Gastrocnemius medialis (tissue), 4 donors: ENCODE data around the gene COPS2. TPM values are rescaled to one million over a fixed set of nuclear protein-coding genes. Genes with fewer than 3 reads are reported as not detected.

Source experiments
- ATAC-seq, 2 donors: fragments of 150-250 bp; one replicate each; pipeline ENCODE4 v1.9.1; 2016
- DNase-seq, 2 donors: peaks; one replicate each; pipeline ENCODE4 v3.0.0-alpha.2; 2019
- H3K27ac ChIP-seq, 4 donors: fragments of 200-600 bp; sonication (generic); 1 replicate in 1 of 4; 2 replicates in 3 of 4; pipeline ENCODE4 v1.5.1; 2016 to 2018; ENCODE audit warnings: mild to moderate bottlenecking in 2 of 4, moderate library complexity in 1 of 4
- H3K27me3 ChIP-seq, 3 donors: fragments of 200-600 bp; sonication (generic) in 2 of 3; 1 replicate in 1 of 3; 2 replicates in 2 of 3; pipeline versions ENCODE4 v1.5.1 to v1.6.0; 2016 to 2019; ENCODE audit warnings: mild to moderate bottlenecking in 1 of 3, moderate library complexity in 1 of 3
- H3K36me3 ChIP-seq, 2 donors: fragments of 200-600 bp; sonication (generic) in 1 of 2; one replicate each; pipeline ENCODE4 v1.5.1; 2017 to 2018
- H3K4me1 ChIP-seq, 2 donors: fragments of 200-600 bp; sonication (generic) in 1 of 2; one replicate each; pipeline ENCODE4 v1.5.1; 2016 to 2017; ENCODE audit warnings: mild to moderate bottlenecking in 2 of 2
- H3K4me3 ChIP-seq, 4 donors: fragments of 200-600 bp; sonication (generic) in 3 of 4; 1 replicate in 1 of 4; 2 replicates in 3 of 4; pipeline ENCODE4 v1.5.1; 2016 to 2019; ENCODE audit warnings: mild to moderate bottlenecking in 2 of 4
- H3K9me3 ChIP-seq, 3 donors: fragments of 200-600 bp; sonication (generic) in 2 of 3; 1 replicate in 1 of 3; 2 replicates in 2 of 3; pipeline ENCODE4 v1.5.1; 2016 to 2019
- POLR2A ChIP-seq, 2 donors: fragments of 450-650 bp; IDR thresholded peaks; one replicate each; pipeline ENCODE4 v1.6.1; 2017; ENCODE audit warnings: antibody characterized with exemption in 2 of 2, mild to moderate bottlenecking in 2 of 2, moderate library complexity in 2 of 2
- in situ Hi-C, 4 donors: fragments of 200-750 bp; cut with MboI; loops; one replicate each; pipeline versions ENCODE4 v1.15.0 to v1.8.0; 2017; ENCODE audit warnings: low sequenced_read_pairs in 4 of 4
- intact Hi-C: fragments of 100-400 bp; cut with DNase I; formaldehyde crosslinking; loops from one replicate; pipeline ENCODE4 v1.15.1; 2023; ENCODE audit warnings: low total_unique reads
- total RNA-seq, 4 donors: library from RNA; depleted of rRNA; stranded (reverse); fragments of >200 nt; gene quantifications; one replicate each; pipeline versions ENCODE4 v1.1.0 to v1.2.3, GENCODE V29; 2016
- TF ChIP-seq, protein P1 (sequence below), 5 experiments: fragments of 450-650 bp in 3 of 5; fragments of 200-600 bp in 2 of 5; sonication (generic) in 2 of 5; IDR thresholded peaks in 4 of 5; conservative IDR thresholded peaks in 1 of 5; 1 replicate in 4 of 5; 2 replicates in 1 of 5; pipeline ENCODE4 v1.5.1; 2016 to 2019; ENCODE audit warnings: antibody characterized with exemption in 5 of 5, mild to moderate bottlenecking in 3 of 5, moderate library complexity in 3 of 5

The COPS2 gene
- total RNA-seq, 4 donors from 2014 or later: 69.5 to 98.2 (median 93.2) TPM

- TF ChIP-seq, protein P1, sequence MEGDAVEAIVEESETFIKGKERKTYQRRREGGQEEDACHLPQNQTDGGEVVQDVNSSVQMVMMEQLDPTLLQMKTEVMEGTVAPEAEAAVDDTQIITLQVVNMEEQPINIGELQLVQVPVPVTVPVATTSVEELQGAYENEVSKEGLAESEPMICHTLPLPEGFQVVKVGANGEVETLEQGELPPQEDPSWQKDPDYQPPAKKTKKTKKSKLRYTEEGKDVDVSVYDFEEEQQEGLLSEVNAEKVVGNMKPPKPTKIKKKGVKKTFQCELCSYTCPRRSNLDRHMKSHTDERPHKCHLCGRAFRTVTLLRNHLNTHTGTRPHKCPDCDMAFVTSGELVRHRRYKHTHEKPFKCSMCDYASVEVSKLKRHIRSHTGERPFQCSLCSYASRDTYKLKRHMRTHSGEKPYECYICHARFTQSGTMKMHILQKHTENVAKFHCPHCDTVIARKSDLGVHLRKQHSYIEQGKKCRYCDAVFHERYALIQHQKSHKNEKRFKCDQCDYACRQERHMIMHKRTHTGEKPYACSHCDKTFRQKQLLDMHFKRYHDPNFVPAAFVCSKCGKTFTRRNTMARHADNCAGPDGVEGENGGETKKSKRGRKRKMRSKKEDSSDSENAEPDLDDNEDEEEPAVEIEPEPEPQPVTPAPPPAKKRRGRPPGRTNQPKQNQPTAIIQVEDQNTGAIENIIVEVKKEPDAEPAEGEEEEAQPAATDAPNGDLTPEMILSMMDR (IDR thresholded peaks at IDR 0.05 in 4 of 5, conservative IDR thresholded peaks at IDR 0.05 in 1 of 5): no peak
- TF ChIP-seq POLR2A (IDR thresholded peaks at IDR 0.05): no peak
- ATAC-seq (no peak), DNase-seq (no peak)
- intact Hi-C loops (loop anchor here (2.0 kb wide), 1 partner anchor 466 kb away; the partner anchor contains the start of genes DTWD1 and FAM227B), in situ Hi-C loops (loop anchor here in 3 of 4 donors (5.0 to 25.0 kb wide), 3 partner anchors 287 to 470 kb away; partner anchors contain the start of genes DTWD1 (in 1 of the 3) and FAM227B (in 1 of the 3))
- no peaks in the 10 kb centered on the region for H3K9me3 ChIP-seq
- peaks cover 40 to 49% of the 10 kb centered on the region in 2 donors for H3K4me1 ChIP-seq
- peak overlapping the region; percentile 73 to 99 (median 84) for H3K4me3 ChIP-seq
- H3K36me3 ChIP-seq: no peaks in the 10 kb centered on the region
- H3K27ac ChIP-seq: peak overlapping the region; percentile 85 to 96 (median 90)
- H3K27me3 ChIP-seq: no peaks in the 10 kb centered on the region
Observed at GRCh38 chr15:49154359-49154758, 1.0 kb downstream of the COPS2 start.

- in situ Hi-C loops: loop anchor here in 3 of 4 donors (5.0 to 25.0 kb wide), 3 partner anchors 285 to 472 kb away; partner anchors contain the start of genes DTWD1 (in 1 of the 3) and FAM227B (in 1 of the 3)
- intact Hi-C loops: no loop called here
Observed at GRCh38 chr15:49152552-49153312, 2.7 kb downstream of the COPS2 start.

DNA sequence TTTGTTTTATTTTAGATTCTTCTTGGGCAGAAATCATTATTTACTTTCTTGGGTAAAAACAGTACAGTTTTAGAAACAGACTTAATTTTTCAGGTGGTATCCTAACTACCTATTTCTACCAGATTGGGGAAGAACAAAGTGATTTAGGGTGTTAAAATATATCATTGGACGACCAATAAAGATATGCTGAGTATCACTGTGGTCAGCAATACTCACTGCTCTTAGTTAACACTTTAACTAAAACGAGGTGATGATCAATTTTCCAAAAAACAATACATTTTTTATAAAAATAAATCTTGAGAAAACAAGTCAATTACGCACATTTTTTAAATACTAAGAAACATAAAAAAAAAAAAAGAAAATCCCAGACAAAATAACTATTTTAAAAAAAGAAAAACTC lies 3.6 kb downstream of the COPS2 start:
- H3K36me3 ChIP-seq: no peaks in the 10 kb centered on the region
- TF ChIP-seq, protein P1 (IDR thresholded peaks at IDR 0.05 in 4 of 5, conservative IDR thresholded peaks at IDR 0.05 in 1 of 5): no peak
- TF ChIP-seq POLR2A (IDR thresholded peaks at IDR 0.05): no peak
- ATAC-seq (no peak), DNase-seq (no peak)
- no peak overlapping the region for H3K27ac ChIP-seq
- peaks cover 45 to 68% of the 10 kb centered on the region in 2 donors for H3K4me1 ChIP-seq
- H3K9me3 ChIP-seq: no peaks in the 10 kb centered on the region
- no peaks in the 10 kb centered on the region for H3K27me3 ChIP-seq
- in situ Hi-C loops: loop anchor here in 3 of 4 donors (5.0 to 25.0 kb wide), 3 partner anchors 285 to 473 kb away; partner anchors contain the start of genes DTWD1 (in 1 of the 3) and FAM227B (in 1 of the 3)
- intact Hi-C loops: no loop called here
- H3K4me3 ChIP-seq: no peak overlapping the region

More at GRCh38 chr15:49152552-49153312, 2.7 kb downstream of the COPS2 start:
- no peaks in the 10 kb centered on the region for H3K36me3 ChIP-seq
- TF ChIP-seq, protein P1 (IDR thresholded peaks at IDR 0.05 in 4 of 5, conservative IDR thresholded peaks at IDR 0.05 in 1 of 5): no peak
- TF ChIP-seq POLR2A (IDR thresholded peaks at IDR 0.05): no peak
- H3K27me3 ChIP-seq: no peaks in the 10 kb centered on the region
- ATAC-seq (no peak), DNase-seq (no peak)
- H3K9me3 ChIP-seq: no peaks in the 10 kb centered on the region
- peaks cover 49 to 62% of the 10 kb centered on the region in 2 donors for H3K4me1 ChIP-seq
- H3K4me3 ChIP-seq: no peak overlapping the region
- peak overlapping the region in 1 of 4 donors; percentile 7 for H3K27ac ChIP-seq

DNA sequence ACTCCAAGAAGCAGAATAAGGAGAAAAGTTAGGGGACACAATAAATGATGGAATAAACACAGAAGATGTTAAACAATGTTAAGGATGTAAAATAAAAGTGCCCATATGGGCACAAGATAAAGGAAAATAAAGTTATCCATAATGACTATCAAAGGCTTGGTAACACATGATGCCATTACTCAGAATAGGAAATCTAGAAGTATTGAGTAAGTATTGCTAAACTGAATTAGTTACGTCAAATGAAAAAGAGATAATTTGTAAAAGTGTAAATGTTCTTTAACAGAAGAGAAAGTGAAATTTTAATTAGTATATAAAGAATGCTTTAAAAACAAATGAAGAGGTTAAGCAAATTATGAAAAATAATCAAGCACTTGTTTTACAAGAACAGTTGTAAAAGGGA lies 6.7 kb downstream of the COPS2 start:
- intact Hi-C loops: no loop called here

More for the DNA sequence above, 6.7 kb downstream of the COPS2 start:
- no peak overlapping the region for H3K4me3 ChIP-seq
- peaks cover 45 to 62% of the 10 kb centered on the region in 2 donors for H3K4me1 ChIP-seq
- H3K9me3 ChIP-seq: no peaks in the 10 kb centered on the region
- peaks cover 0 to 8% of the 10 kb centered on the region in 2 donors for H3K36me3 ChIP-seq
- DNase-seq: no peak
- no peak for ATAC-seq
- in situ Hi-C loops: no loop called here
- H3K27me3 ChIP-seq: no peaks in the 10 kb centered on the region
- TF ChIP-seq, protein P1 (IDR thresholded peaks at IDR 0.05 in 4 of 5, conservative IDR thresholded peaks at IDR 0.05 in 1 of 5): no peak
- no peak for TF ChIP-seq POLR2A (IDR thresholded peaks at IDR 0.05)
- H3K27ac ChIP-seq: peak overlapping the region in 1 of 4 donors; percentile 8
